ENCODE results near the gene CASKIN2.

Gene CASKIN2

DNA sequence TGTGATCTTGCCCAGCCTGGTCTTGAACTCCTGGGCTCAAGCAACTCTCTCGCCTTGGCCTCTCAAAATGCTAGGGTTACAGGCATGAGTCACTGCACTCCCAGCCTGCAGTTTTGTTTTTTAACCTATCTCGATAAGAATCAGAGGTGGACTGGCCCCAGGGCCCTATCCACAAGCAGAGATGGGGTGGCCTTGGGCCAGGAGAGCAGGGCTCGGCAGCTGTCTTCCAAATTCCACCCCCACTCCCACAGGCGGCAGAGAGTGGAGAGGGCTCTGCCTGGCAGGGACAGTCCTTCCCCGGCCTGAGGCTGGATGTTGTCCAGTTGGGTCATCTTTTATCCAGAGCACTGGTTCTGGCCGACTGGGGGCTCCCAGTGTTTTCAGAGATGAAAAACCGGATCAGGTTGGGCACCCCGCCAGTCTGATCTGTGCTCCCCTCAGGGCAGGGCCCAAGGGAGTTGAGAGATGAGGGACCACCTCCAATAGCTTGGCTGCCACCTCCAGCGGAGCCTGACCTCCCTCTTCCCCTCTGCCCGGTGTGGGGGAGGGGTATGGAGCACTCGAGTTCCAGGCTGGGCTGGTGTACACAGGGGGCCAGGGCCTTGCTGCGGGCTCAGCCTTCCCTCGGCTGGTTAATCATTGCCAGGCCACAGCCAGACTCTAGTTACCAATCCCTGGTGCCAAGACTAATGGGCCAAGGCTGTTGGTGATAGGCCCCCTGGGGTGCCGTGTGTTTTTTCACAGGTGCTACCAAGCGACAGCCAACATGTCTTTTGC lies 41.9 kb upstream of the CASKIN2 start:
- DNase-seq (ENCODE audit: insufficient read length, low spot score): no peak
- FAIRE-seq: no peak
- TF ChIP-seq SPI1 (IDR thresholded peaks at IDR 0.05; ENCODE audit: low read depth, low read length) (no peak), POU2F2 (IDR thresholded peaks at IDR 0.05; ENCODE audit: low read depth, low read length) (no peak), TAF1 (IDR thresholded peaks at IDR 0.05; ENCODE audit: low read depth, low read length) (no peak), POLR2AphosphoS5 (IDR thresholded peaks at IDR 0.05; ENCODE audit: low read depth, low read length) (no peak), POLR2A (IDR thresholded peaks at IDR 0.05; ENCODE audit: low read depth, low read length) (no peak), PAX5 (IDR thresholded peaks at IDR 0.05; ENCODE audit: insufficient read depth, low read length, severe bottlenecking) (no peak)

DNA sequence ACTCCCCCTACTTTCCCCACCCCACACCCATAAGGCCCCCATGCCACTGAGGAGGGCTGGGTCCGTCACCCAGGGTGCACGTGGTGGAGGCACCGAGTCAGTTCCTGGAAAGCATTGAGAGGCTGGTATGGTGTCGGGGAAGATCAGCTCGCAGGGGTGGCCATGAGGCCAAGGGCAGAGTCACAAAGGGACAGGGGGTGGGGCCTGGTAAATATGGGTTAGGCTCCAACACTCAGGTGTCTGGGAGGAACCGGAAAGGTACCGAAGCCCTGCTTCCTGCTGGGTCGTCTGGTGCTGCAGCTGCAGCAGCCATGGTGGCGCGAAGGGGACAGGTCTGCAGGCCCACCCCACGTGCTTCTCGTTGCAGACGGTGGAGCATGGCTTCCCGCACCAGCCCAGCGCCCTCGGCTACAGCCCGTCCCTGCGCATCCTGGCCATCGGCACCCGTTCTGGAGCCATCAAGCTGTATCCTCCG lies 40.4 kb upstream of the CASKIN2 start:
- DNase-seq (ENCODE audit: insufficient read length, low spot score) (no peak), FAIRE-seq (no peak)
- TF ChIP-seq PAX5 (IDR thresholded peaks at IDR 0.05; ENCODE audit: insufficient read depth, low read length, severe bottlenecking) (no peak), POU2F2 (IDR thresholded peaks at IDR 0.05; ENCODE audit: low read depth, low read length) (no peak), TAF1 (IDR thresholded peaks at IDR 0.05; ENCODE audit: low read depth, low read length) (no peak), POLR2AphosphoS5 (IDR thresholded peaks at IDR 0.05; ENCODE audit: low read depth, low read length) (no peak), POLR2A (IDR thresholded peaks at IDR 0.05; ENCODE audit: low read depth, low read length) (no peak), SPI1 (IDR thresholded peaks at IDR 0.05; ENCODE audit: low read depth, low read length) (no peak)

DNA sequence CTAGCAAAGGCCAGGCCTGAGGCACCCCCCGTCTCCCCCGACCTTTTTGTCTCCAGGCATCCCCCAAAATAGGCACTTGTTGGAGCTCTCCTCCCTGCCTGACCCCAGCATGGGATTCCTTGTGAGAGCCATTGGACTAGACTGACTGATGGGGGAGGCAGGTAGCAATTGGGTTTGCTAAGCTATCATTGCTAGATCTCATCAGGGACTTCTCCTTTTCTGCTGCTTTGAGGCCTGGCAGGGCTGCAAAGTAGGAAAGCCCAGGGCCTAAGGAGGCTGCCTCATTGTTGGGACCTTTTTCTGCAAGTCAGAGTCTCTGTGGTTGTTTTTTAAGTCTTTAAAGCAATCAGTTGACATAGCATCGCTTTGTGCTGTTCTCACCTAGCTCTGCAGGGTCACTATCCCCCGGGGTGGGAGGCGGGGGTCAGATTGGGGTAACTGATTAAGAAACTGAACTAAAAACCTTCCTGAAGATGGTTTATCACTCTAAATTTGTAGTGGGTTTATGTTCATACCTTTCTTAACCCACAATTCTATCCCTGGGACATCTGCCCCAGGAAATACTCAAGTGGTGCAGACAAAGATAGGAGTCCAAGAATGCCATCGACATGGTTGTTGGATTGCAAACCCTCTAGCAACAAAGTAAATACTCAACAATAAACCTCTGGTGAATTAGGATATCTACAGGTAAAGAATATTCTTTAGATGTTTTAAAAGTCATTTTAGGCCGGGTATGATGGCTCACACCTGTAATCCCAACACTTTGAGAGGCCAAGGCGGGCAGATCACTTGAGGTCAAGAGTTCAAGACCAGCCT lies 38.2 kb upstream of the CASKIN2 start:
- no peak for DNase-seq (ENCODE audit: insufficient read length, low spot score)
- no peak for TF ChIP-seq POLR2A (IDR thresholded peaks at IDR 0.05; ENCODE audit: low read depth, low read length)
- TF ChIP-seq SPI1 (IDR thresholded peaks at IDR 0.05; ENCODE audit: low read depth, low read length): no peak
- TF ChIP-seq PAX5 (IDR thresholded peaks at IDR 0.05; ENCODE audit: insufficient read depth, low read length, severe bottlenecking): no peak
- no peak for TF ChIP-seq TAF1 (IDR thresholded peaks at IDR 0.05; ENCODE audit: low read depth, low read length)
- TF ChIP-seq POU2F2 (IDR thresholded peaks at IDR 0.05; ENCODE audit: low read depth, low read length): no peak
- no peak for TF ChIP-seq POLR2AphosphoS5 (IDR thresholded peaks at IDR 0.05; ENCODE audit: low read depth, low read length)
- FAIRE-seq: no peak

DNA sequence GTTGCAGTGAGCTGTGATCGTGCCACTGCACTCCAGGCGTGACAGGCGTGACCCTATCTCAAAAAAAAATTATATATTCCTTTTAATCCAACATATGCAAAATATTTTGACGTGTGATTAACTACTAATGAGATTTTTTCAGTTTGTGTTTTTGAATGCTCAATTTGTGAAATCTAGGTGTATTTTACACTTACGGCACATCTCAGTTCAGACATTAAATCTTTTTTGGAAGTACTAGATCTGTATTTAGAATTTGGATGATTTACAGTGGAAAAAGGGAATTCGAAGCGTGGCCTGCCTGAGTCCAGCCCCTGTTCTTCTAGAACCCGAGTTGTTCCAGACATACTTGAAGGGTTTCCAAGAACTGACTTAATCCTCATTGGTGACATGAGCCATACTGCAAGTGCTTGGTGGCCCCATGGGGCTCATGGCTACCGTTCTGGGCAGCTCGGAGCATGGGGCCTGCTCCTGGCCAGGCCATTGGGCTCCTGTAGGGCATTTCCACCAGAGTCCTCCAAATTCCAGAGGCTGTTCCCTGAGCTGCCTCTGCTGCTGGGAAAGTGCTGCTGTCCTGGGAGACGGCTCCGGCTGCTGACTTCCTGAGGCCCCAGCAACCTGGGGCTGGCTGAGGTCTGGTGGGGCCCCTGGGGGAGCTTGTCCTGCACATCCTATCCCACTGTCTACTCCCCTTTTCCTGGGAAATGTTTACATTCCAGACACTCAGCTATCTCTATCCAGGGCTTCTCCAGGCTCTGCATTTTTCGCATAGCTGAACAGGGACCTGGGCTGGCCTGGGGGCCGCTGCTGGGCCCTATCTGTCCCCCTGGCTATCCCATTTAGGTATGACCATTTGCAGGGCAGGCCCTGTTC lies 37.3 kb upstream of the CASKIN2 start:
- DNase-seq (ENCODE audit: insufficient read length, low spot score): no peak
- TF ChIP-seq PAX5 (IDR thresholded peaks at IDR 0.05; ENCODE audit: insufficient read depth, low read length, severe bottlenecking): no peak
- no peak for TF ChIP-seq POU2F2 (IDR thresholded peaks at IDR 0.05; ENCODE audit: low read depth, low read length)
- no peak for TF ChIP-seq POLR2A (IDR thresholded peaks at IDR 0.05; ENCODE audit: low read depth, low read length)
- no peak for TF ChIP-seq TAF1 (IDR thresholded peaks at IDR 0.05; ENCODE audit: low read depth, low read length)
- TF ChIP-seq POLR2AphosphoS5 (IDR thresholded peaks at IDR 0.05; ENCODE audit: low read depth, low read length): no peak
- no peak for TF ChIP-seq SPI1 (IDR thresholded peaks at IDR 0.05; ENCODE audit: low read depth, low read length)
- FAIRE-seq: no peak

DNA sequence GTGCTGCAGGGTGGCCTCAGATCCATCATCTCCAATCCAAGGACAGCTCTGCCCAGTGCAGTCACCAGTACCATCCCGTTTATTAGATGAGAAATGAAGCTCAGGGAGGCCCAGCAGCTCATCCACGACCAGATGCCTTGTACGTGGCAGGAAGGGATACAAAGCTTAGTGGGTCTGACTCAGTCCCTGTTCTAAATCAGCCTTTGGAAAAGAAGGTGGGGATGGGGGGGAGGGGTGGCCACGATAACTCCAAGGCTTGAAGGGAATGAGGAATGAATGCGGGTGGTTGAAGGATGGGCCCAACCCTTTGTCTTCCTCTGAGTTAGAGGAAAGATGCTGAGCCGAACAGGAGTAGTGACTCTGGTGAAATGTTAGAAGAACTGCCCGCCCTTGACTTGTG lies 35.9 kb upstream of the CASKIN2 start:
- TF ChIP-seq POU2F2 (IDR thresholded peaks at IDR 0.05; ENCODE audit: low read depth, low read length): no peak
- no peak for TF ChIP-seq PAX5 (IDR thresholded peaks at IDR 0.05; ENCODE audit: insufficient read depth, low read length, severe bottlenecking)
- no peak for TF ChIP-seq POLR2A (IDR thresholded peaks at IDR 0.05; ENCODE audit: low read depth, low read length)
- TF ChIP-seq TAF1 (IDR thresholded peaks at IDR 0.05; ENCODE audit: low read depth, low read length): no peak
- TF ChIP-seq SPI1 (IDR thresholded peaks at IDR 0.05; ENCODE audit: low read depth, low read length): no peak
- FAIRE-seq: no peak
- no peak for DNase-seq (ENCODE audit: insufficient read length, low spot score)

DNA sequence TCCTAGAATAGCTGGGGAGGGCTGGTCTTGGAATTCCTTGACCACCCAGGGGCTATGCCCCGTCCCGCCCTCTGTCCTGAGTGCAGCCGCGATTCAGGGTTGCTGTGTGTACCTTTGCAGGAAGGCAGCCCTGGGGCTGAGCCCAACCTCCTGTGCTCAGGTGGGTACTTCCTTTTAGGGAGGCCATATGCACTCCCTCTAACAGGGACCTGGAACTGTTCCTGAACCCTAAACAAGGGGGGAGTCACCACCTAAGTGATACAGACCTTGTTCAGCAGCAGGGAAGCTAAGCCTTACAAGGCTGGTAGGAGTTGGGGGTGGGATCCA lies 34.8 kb upstream of the CASKIN2 start:
- TF ChIP-seq TAF1 (IDR thresholded peaks at IDR 0.05; ENCODE audit: low read depth, low read length): no peak
- TF ChIP-seq POLR2AphosphoS5 (IDR thresholded peaks at IDR 0.05; ENCODE audit: low read depth, low read length): no peak
- TF ChIP-seq POLR2A (IDR thresholded peaks at IDR 0.05; ENCODE audit: low read depth, low read length): no peak
- no peak for FAIRE-seq
- no peak for DNase-seq (ENCODE audit: insufficient read length, low spot score)

DNA sequence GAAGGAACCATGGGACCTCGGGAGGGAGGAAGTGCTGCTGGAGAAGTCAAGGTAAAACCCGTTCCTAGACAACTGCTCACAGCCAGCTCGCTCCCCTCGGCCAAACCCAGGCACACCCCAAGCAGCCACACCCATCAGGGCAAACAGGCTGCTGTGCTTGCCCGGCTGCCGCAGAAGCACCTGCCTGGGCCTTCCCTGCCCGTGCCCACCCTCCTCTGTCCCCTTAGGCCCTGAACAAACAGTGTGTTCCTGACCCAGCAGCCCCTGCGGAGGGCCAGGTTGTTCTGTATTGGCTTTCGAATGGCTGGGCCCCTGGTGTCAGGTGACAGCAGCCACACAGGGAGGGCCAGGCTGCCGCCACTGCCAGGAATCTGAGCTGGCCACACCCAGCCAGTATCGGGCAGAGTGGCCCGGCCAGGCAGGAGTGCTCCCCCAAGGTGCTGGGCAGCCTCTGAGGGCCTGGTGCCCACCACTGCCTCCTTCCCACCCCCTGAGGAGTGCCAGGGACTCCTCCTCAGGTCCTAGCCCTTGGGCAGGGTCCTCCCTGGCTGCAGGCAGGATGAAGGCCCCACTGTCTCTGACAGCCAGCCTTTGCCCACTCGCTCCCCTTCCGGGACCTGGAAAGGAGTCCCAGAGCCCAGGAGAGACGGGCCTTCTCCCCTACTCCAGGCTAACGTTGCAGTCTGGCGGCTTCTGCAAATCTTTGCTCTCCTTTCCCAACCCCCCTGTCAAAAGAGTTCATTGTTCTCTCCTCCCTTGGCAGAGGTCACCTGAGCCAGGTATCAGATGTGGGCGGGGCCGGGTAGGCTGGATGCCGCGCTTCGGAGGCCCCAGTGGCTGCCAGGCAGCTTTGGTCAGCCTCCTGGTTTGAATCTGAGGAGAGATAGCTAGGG lies 34.2 kb upstream of the CASKIN2 start:
- FAIRE-seq (no peak), DNase-seq (ENCODE audit: insufficient read length, low spot score) (no peak)
- no peak for TF ChIP-seq PAX5 (IDR thresholded peaks at IDR 0.05; ENCODE audit: insufficient read depth, low read length, severe bottlenecking)
- TF ChIP-seq POLR2AphosphoS5 (IDR thresholded peaks at IDR 0.05; ENCODE audit: low read depth, low read length): no peak
- no peak for TF ChIP-seq POU2F2 (IDR thresholded peaks at IDR 0.05; ENCODE audit: low read depth, low read length)
- TF ChIP-seq POLR2A (IDR thresholded peaks at IDR 0.05; ENCODE audit: low read depth, low read length): no peak
- TF ChIP-seq SPI1 (IDR thresholded peaks at IDR 0.05; ENCODE audit: low read depth, low read length): no peak
- no peak for TF ChIP-seq TAF1 (IDR thresholded peaks at IDR 0.05; ENCODE audit: low read depth, low read length)

DNA sequence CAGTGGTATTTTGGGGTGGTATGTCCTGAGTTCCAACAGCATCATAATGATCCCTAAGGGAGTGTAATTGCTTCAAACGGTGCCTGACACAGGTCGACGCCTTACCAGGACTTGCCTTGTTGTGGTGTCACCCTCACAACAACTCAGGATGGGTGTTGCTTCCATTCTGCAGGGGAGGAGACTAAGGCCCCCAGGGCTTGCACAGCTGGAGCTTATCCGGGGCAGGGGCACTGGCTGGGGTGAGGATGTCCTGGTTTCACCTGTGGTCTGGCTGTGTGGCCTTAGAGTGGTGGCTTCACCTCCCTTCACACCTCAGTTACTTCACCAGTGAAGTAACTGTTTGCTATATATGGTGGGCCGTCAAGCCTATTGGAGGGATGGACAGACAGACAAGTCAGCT lies 33.5 kb upstream of the CASKIN2 start:
- DNase-seq (ENCODE audit: insufficient read length, low spot score) (no peak), FAIRE-seq (no peak)
- TF ChIP-seq POLR2A (IDR thresholded peaks at IDR 0.05; ENCODE audit: low read depth, low read length) (no peak), SPI1 (IDR thresholded peaks at IDR 0.05; ENCODE audit: low read depth, low read length) (no peak), POU2F2 (IDR thresholded peaks at IDR 0.05; ENCODE audit: low read depth, low read length) (no peak), POLR2AphosphoS5 (IDR thresholded peaks at IDR 0.05; ENCODE audit: low read depth, low read length) (no peak), TAF1 (IDR thresholded peaks at IDR 0.05; ENCODE audit: low read depth, low read length) (no peak), PAX5 (IDR thresholded peaks at IDR 0.05; ENCODE audit: insufficient read depth, low read length, severe bottlenecking) (no peak)

Data from GM12891 (cell line).